K562 (cell line): ENCODE results near the gene SMC3. TPM values are rescaled to one million over a fixed set of nuclear protein-coding genes. Genes with fewer than 3 reads are reported as not detected.
A peak's percentile ranks its signal among the peaks of the same experiment; 100 is the strongest.

Source experiments
- ATAC-seq: fragments of 200-7000 bp; cut with Tn5 transposase; 3 replicates; pipeline ENCODE4 v1.9.1; 2020; ENCODE audit warnings: moderate library complexity
- BruUV-seq: library from RNA; stranded (reverse); fragments of 400-500 nt; replicated peaks from 2 replicates; lab custom pipeline; 2021; lab: Mats Ljungman, UMichigan
- CTCF ChIA-PET: fragments of 300-600 bp; formaldehyde crosslinking; extraction: SDS; loops from one replicate; lab custom pipeline; 2021; ENCODE audit warnings: low intra/inter-chr PET ratio; lab: Yijun Ruan, JAX
- POLR2A ChIA-PET: fragments of 300-600, 350-650 bp; sonication (Branson Sonifier 250); formaldehyde crosslinking; extraction: SDS; loops from one replicate; lab custom pipeline; 2021; ENCODE audit warnings: antibody characterized with exemption, inconsistent platforms; lab: Yijun Ruan, JAX
- DNase-seq, 4 experiments: peaks; one replicate each; pipeline versions ENCODE4 v3.0.0 to v3.0.0-alpha.2; 2011 to 2018; ENCODE audit warnings: low spot score in 3 of 4, mixed read lengths in 3 of 4; ENCODE audit errors: extremely low read depth in 1 of 4
- FAIRE-seq: peaks from 2 replicates; lab custom pipeline; 2011; peaks lifted over from hg19 to GRCh38; lab: Jason Lieb, UNC
- H2AFZ ChIP-seq: 2 replicates; pipeline ENCODE4 v1.6.0; 2011; ENCODE audit warnings: low read depth, low read length, control low read depth, inconsistent platforms
- H3K27ac ChIP-seq: fragments of 200-600 bp; 3 replicates; pipeline ENCODE4 v1.8.0; 2011; ENCODE audit warnings: low read depth, mild to moderate bottlenecking, control low read depth, inconsistent platforms, low read length, moderate library complexity, mixed read lengths; ENCODE audit errors: extremely low read depth
- H3K27me3 ChIP-seq, 2 experiments: fragments of 300-600 bp in 1 of 2; 2 replicates in 1 of 2; 3 replicates in 1 of 2; pipeline versions ENCODE4 v1.6.0 to v1.8.0; 2011; ENCODE audit warnings: inconsistent platforms in 2 of 2, low read length in 2 of 2, mild to moderate bottlenecking in 1 of 2, mixed read lengths in 1 of 2, moderate library complexity in 1 of 2; ENCODE audit not compliant: control insufficient read depth in 2 of 2, insufficient read depth in 2 of 2
- H3K36me3 ChIP-seq: fragments of 300-600 bp; 3 replicates; pipeline ENCODE4 v1.8.0; 2011; ENCODE audit warnings: mild to moderate bottlenecking, low read length, inconsistent platforms; ENCODE audit not compliant: control insufficient read depth, insufficient read depth
- H3K4me1 ChIP-seq, 2 experiments: fragments of 200-600 bp in 1 of 2; replicated peaks in 1 of 2; 2 replicates in 1 of 2; 3 replicates in 1 of 2; pipeline versions ENCODE4 v1.5.1 to v1.8.0; 2011; ENCODE audit warnings: inconsistent platforms in 2 of 2, low read length in 2 of 2, mild to moderate bottlenecking in 1 of 2, mixed read lengths in 1 of 2, moderate library complexity in 1 of 2; ENCODE audit not compliant: control insufficient read depth in 2 of 2, insufficient read depth in 2 of 2
- H3K4me2 ChIP-seq: 2 replicates; pipeline ENCODE4 v1.6.1; 2011; ENCODE audit warnings: low read length, control low read depth, inconsistent platforms, mixed read lengths; ENCODE audit not compliant: insufficient read depth
- H3K4me3 ChIP-seq: fragments of 200-600 bp; sonication (generic), shearing (Covaris generic); 2 replicates; pipeline ENCODE4 v1.5.1; 2016; ENCODE audit warnings: control low read depth, inconsistent platforms
- H3K79me2 ChIP-seq: fragments of 200-600 bp; 3 replicates; pipeline ENCODE4 v1.8.0; 2011; ENCODE audit warnings: low read length, inconsistent platforms; ENCODE audit not compliant: control insufficient read depth, insufficient read depth
- H3K9ac ChIP-seq, 2 experiments: 2 replicates each; pipeline versions ENCODE4 v1.6.0 to v1.6.1; 2011; ENCODE audit warnings: low read depth in 2 of 2, low read length in 2 of 2, control low read depth in 1 of 2, inconsistent platforms in 1 of 2, mild to moderate bottlenecking in 1 of 2, mixed read lengths in 1 of 2; ENCODE audit not compliant: insufficient read depth in 1 of 2
- H3K9me1 ChIP-seq: one replicate; pipeline ENCODE4 v1.6.0; 2011; ENCODE audit warnings: inconsistent platforms, mild to moderate bottlenecking, low read length, moderate library complexity; ENCODE audit not compliant: control insufficient read depth, insufficient read depth
- H3K9me3 ChIP-seq: replicated peaks from 2 replicates; pipeline ENCODE4 v1.5.1; 2011; ENCODE audit warnings: low read depth, low read length, inconsistent platforms; ENCODE audit not compliant: control insufficient read depth, insufficient read depth
- H4K20me1 ChIP-seq: replicated peaks from 2 replicates; pipeline ENCODE4 v1.6.1; 2011; ENCODE audit warnings: low read length, inconsistent platforms, mixed read lengths; ENCODE audit not compliant: control insufficient read depth, insufficient read depth
- BHLHE40 ChIP-seq: IDR thresholded peaks from 2 replicates; pipeline ENCODE4 v1.6.1; 2011; ENCODE audit warnings: low read length, improper control_type of control experiment
- CBFA2T3 ChIP-seq: fragments of 450-650 bp; IDR thresholded peaks from 2 replicates; pipeline ENCODE4 v1.6.1; 2017
- CHD2 ChIP-seq: IDR thresholded peaks from 2 replicates; pipeline ENCODE4 v1.6.1; 2011; ENCODE audit warnings: low read depth, low read length
- DDX20 ChIP-seq: fragments of 450-650 bp; IDR thresholded peaks from 2 replicates; pipeline ENCODE4 v1.6.1; 2016; ENCODE audit warnings: missing genetic modification characterization, low read depth, mild to moderate bottlenecking, missing compliant biosample characterization, moderate library complexity
- MYC ChIP-seq, 2 experiments: fragments of 250-450 bp in 1 of 2; sonication (Bioruptor Pico) in 1 of 2; IDR thresholded peaks; 2 replicates each; pipeline versions ENCODE4 v1.5.1 to v1.6.1; 2012 to 2021; ENCODE audit warnings: low read depth in 2 of 2, borderline replicate concordance in 1 of 2, improper control_type of control experiment in 1 of 2, low read length in 1 of 2, mild to moderate bottlenecking in 1 of 2, moderate library complexity in 1 of 2
- SPI1 ChIP-seq: IDR thresholded peaks from 2 replicates; pipeline ENCODE4 v1.6.1; 2011; ENCODE audit warnings: low read depth, low read length, control low read depth, borderline replicate concordance
- ZNF384 ChIP-seq: IDR thresholded peaks from 2 replicates; pipeline ENCODE4 v1.6.1; 2012; ENCODE audit warnings: low read depth, low read length, improper control_type of control experiment
- WGBS: fragments of 100-300 bp; shearing (Covaris generic); methylation state at CpG from one replicate; pipeline ENCODE4 v1.1.6; 2016; ENCODE audit warnings: low coverage, mixed read lengths; ENCODE audit not compliant: insufficient coverage; ENCODE audit errors: missing lambda C conversion rate; 5-methylcytosine and 5-hydroxymethylcytosine counted together
- in situ Hi-C: fragments of 300-500 bp; cut with MboI; formaldehyde crosslinking; loops from 4 replicates; pipeline ENCODE4 v1.15.0; 2018; ENCODE audit warnings: inconsistent platforms, mixed read lengths
- intact Hi-C: fragments of 100-400 bp; cut with micrococcal nuclease; formaldehyde crosslinking; loops from 2 replicates; pipeline ENCODE4 v1.14.2; 2022
- polyA plus RNA-seq, 8 experiments: library from polyadenylated mRNA; depleted of rRNA in 4 of 8; stranded (reverse) in 5 of 8; unstranded in 3 of 8; fragments of >200 nt; fragmentation: Nextera tagmentation in 2 of 8; fragmentation: Illumina TruSeq in 1 of 8; extraction: Ambion mirVana in 2 of 8; extraction: Trizol in 1 of 8; gene quantifications; 2 replicates each; pipeline versions ENCODE4 v1.2.1 to v1.2.3, GENCODE V29; 2011 to 2014; ENCODE audit warnings: inconsistent platforms in 1 of 8, missing spikeins in 1 of 8
- total RNA-seq, 7 experiments: library from RNA; depleted of rRNA in 6 of 7; stranded (reverse); fragments of >200 nt in 6 of 7; fragmentation: Illumina TruSeq in 2 of 7; extraction: Trizol in 2 of 7; gene quantifications; 2 replicates each; pipeline versions ENCODE4 v1.2.1 to v1.2.3, GENCODE V29; 2011 to 2021; ENCODE audit warnings: low replicate concordance in 1 of 7
- TF ChIP-seq, protein P1 (sequence below): sonication (generic); formaldehyde crosslinking; IDR thresholded peaks from 2 replicates; pipeline ENCODE4 v1.8.0; 2022; ENCODE audit warnings: missing genetic modification reagents, mild to moderate bottlenecking, borderline replicate concordance
- TF ChIP-seq, protein P2 (sequence below): fragments of 250-450 bp; sonication (Bioruptor Pico); IDR thresholded peaks from 2 replicates; pipeline ENCODE4 v1.5.0; 2021
- TF ChIP-seq, protein P3 (sequence below), 2 experiments: fragments of 250-450 bp in 1 of 2; fragments of 450-650 bp in 1 of 2; sonication (Bioruptor Pico) in 1 of 2; IDR thresholded peaks; 2 replicates each; pipeline versions ENCODE4 v1.6.1 to v1.8.0; 2016 to 2021; ENCODE audit warnings: mild to moderate bottlenecking in 2 of 2, moderate library complexity in 2 of 2, missing compliant biosample characterization in 1 of 2, missing genetic modification characterization in 1 of 2
- TF ChIP-seq, protein P4 (sequence below): fragments of 250-450 bp; sonication (Bioruptor Pico); IDR thresholded peaks from 2 replicates; pipeline ENCODE4 v1.4.0; 2020; ENCODE audit warnings: mild to moderate bottlenecking, moderate library complexity, borderline replicate concordance

Gene SMC3
- total and polyA plus RNA-seq, 9 of the 15 experiments (the other 6 are each of a cell fraction or from before 2014, with no cell fraction given), result 21.3 to 62.6 (median 39.3) TPM

DNA sequence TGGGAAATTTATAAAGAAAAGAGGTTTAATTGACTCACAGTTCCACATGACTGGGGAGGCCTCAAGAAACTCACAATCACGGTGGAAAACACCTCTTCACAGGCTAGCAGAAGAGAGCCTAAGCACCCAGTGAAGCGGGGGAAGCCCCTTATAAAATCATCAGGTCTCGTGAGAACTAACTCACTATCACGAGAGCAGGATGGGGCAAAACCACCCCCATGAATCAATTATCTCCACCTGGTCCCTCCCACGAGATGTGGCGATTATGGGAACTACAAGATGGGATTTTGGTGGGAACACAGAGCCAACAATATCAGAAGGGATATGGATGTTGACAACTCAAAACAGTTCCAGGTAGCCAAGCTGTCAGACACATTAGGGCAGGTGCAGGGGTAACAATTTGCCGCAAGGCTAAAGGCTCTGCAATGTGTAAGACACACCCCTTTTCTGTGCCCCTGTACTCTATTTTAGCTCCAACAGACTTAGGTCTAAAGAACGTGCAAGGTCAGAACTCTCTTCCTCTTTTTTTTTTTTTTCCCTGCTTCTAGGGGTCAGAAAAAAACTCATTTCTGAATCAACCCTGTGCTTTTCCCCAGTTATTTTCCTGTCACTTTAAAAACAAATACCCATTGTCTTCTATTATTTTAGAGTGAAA lies 46.0 kb downstream of the SMC3 start:
- intact Hi-C loops (loop anchor here (5.0 to 10.0 kb wide), 3 partner anchors 114 to 1521 kb away; partner anchors contain the start of gene PDCD4), in situ Hi-C loops (loop anchor here (10.0 to 25.0 kb wide), 2 partner anchors 61 to 274 kb away; no protein-coding TSS in a partner anchor)
- no peak for DNase-seq
- ATAC-seq, result no peak
- no peaks in the 10 kb centered on the region for H3K9me3 ChIP-seq
- H2AFZ ChIP-seq, result no peak overlapping the region
- H3K9ac ChIP-seq, result no peak overlapping the region
- H3K4me2 ChIP-seq, result no peak overlapping the region
- FAIRE-seq, result no peak
- H3K79me2 ChIP-seq, result no peaks in the 10 kb centered on the region
- H4K20me1 ChIP-seq, result no peaks in the 10 kb centered on the region
- no TSS peak for BruUV-seq
- no peaks in the 10 kb centered on the region for H3K36me3 ChIP-seq
- H3K27me3 ChIP-seq, result no peaks in the 10 kb centered on the region
- POLR2A ChIA-PET, result interaction anchor here (0.5 kb wide), 1 partner anchor 14 kb away, joined by 3 read pairs; no protein-coding TSS in a partner anchor
- 46% methylated on average over 6 of the region's 8 CpGs for WGBS
- H3K4me3 ChIP-seq, result no peak overlapping the region
- no peak overlapping the region for H3K27ac ChIP-seq
- H3K4me1 ChIP-seq, result peaks cover 22 to 28% of the 10 kb centered on the region in 2 experiments; a peak in 4 of 5 replicates
- no peaks in the 10 kb centered on the region for H3K9me1 ChIP-seq
- CTCF ChIA-PET, result no interaction called here
- TF ChIP-seq, protein P1, sequence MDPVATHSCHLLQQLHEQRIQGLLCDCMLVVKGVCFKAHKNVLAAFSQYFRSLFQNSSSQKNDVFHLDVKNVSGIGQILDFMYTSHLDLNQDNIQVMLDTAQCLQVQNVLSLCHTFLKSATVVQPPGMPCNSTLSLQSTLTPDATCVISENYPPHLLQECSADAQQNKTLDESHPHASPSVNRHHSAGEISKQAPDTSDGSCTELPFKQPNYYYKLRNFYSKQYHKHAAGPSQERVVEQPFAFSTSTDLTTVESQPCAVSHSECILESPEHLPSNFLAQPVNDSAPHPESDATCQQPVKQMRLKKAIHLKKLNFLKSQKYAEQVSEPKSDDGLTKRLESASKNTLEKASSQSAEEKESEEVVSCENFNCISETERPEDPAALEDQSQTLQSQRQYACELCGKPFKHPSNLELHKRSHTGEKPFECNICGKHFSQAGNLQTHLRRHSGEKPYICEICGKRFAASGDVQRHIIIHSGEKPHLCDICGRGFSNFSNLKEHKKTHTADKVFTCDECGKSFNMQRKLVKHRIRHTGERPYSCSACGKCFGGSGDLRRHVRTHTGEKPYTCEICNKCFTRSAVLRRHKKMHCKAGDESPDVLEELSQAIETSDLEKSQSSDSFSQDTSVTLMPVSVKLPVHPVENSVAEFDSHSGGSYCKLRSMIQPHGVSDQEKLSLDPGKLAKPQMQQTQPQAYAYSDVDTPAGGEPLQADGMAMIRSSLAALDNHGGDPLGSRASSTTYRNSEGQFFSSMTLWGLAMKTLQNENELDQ (CRISPR knock-in tag), result no peak
- TF ChIP-seq, protein P2, sequence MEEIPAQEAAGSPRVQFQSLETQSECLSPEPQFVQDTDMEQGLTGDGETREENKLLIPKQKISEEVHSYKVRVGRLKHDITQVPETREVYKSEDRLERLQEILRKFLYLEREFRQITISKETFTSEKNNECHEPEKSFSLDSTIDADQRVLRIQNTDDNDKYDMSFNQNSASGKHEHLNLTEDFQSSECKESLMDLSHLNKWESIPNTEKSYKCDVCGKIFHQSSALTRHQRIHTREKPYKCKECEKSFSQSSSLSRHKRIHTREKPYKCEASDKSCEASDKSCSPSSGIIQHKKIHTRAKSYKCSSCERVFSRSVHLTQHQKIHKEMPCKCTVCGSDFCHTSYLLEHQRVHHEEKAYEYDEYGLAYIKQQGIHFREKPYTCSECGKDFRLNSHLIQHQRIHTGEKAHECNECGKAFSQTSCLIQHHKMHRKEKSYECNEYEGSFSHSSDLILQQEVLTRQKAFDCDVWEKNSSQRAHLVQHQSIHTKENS (CRISPR knock-in tag), result no peak
- TF ChIP-seq CBFA2T3 (0 out of 2 replicates have a peak, but pooled peaks have one; percentile 12), DDX20 (tag) (no peak), CHD2 (peak; percentile 70), SPI1 (peak; percentile 86), ZNF384 (peak; percentile 37; the same call in 1 of the 2 replicates), MYC (IDR thresholded peaks at IDR 0.05; ENCODE audit: low read depth, low read length) (no peak), MYC (CRISPR knock-in tag; IDR thresholded peaks at IDR 0.05; ENCODE audit: borderline replicate concordance, low read depth) (no peak), BHLHE40 (0 out of 2 replicates have a peak, but pooled peaks have one; percentile 20)
- TF ChIP-seq, protein P3, sequence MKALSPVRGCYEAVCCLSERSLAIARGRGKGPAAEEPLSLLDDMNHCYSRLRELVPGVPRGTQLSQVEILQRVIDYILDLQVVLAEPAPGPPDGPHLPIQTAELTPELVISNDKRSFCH (CRISPR knock-in tag; IDR thresholded peaks at IDR 0.05), result no peak
- TF ChIP-seq, protein P3 (tag; IDR thresholded peaks at IDR 0.05), result no peak
- TF ChIP-seq, protein P4, sequence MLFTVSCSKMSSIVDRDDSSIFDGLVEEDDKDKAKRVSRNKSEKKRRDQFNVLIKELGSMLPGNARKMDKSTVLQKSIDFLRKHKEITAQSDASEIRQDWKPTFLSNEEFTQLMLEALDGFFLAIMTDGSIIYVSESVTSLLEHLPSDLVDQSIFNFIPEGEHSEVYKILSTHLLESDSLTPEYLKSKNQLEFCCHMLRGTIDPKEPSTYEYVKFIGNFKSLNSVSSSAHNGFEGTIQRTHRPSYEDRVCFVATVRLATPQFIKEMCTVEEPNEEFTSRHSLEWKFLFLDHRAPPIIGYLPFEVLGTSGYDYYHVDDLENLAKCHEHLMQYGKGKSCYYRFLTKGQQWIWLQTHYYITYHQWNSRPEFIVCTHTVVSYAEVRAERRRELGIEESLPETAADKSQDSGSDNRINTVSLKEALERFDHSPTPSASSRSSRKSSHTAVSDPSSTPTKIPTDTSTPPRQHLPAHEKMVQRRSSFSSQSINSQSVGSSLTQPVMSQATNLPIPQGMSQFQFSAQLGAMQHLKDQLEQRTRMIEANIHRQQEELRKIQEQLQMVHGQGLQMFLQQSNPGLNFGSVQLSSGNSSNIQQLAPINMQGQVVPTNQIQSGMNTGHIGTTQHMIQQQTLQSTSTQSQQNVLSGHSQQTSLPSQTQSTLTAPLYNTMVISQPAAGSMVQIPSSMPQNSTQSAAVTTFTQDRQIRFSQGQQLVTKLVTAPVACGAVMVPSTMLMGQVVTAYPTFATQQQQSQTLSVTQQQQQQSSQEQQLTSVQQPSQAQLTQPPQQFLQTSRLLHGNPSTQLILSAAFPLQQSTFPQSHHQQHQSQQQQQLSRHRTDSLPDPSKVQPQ (CRISPR knock-in tag), result no peak
